Activated T-cell treated with anti-CD3 and anti-CD28 coated beads, Interleukin-2, amount 50 U/mL, for 1 hour (primary cell): ENCODE measurements around the gene NT5M.
A peak's percentile ranks its signal among the peaks of the same experiment; 100 is the strongest.

Experiments
- DNase-seq: peaks from one replicate; pipeline ENCODE4 v3.0.0-alpha.2; 2020

NT5M gene

GRCh38 chr17:17356149-17356930 is 53.2 kb downstream of the NT5M start:
- DNase-seq: peak; percentile 75

DNA sequence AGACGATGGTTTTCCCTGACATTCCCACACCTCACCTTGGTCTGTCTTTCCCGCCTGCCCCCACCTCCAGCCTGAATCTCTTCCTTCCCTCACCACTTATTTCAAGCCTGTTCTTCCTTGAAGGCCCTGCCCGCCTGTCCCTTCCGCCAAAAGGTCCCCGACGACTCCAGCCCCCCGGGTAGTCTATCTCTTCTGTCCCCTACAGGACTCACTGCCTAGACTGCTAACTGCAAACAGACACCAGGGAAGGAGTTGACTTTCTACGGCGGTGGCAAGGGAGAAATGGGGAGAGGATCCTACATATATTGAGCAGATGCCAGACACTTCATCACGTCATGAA is 53.7 kb downstream of the NT5M start:
- no peak for DNase-seq

DNA sequence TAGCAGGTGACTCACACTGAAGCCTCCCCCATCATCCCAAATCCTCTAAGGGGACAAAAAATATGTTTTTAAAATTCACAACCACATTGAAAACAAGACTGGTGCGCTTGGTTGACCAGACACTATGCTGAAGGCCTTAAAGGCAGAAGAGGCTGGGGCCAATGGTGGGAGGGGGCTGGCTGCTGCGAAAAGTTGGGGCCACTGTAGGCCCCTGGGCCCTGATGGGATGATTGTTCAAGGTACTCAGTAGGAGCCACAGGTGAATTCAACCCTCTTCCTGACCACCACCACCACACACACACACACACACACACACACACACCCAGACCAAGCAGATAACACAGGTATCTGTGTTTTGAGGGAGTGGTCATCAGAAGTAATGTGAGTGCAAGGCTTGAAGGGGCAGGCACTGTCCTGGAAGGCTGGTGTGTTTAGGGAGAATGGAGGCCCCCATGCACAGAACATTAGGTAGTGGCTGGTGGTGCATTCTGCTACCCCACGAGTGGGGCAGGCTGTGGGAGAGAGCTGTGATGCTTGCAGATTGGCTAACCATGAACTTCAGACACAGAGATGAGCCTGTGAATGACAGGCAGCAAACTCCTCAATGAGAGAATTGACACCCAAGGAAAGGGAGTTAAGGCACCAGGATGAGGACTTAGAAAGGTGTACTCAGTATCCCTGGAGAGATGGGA is 55.0 kb downstream of the NT5M start:
- no peak for DNase-seq

DNA sequence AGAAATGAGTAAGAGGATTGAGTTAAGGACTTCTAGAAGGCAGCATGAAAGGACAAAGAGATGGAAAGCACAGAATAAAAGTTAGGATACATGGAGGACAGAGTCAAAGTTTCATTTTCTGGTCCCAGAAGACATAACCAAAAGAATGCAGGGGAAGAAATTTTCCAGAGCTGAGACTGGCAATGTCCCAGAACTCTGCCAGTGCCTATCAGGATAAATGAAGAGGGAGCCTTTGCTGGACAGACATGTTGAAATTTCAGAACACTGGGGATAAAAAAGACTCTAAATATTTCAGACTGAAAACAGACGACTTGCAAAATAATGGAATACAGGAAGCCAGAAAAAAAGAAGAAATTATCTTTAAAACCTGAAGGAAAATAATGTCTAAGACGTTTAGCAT is 55.7 kb downstream of the NT5M start:
- no peak for DNase-seq

GRCh38 chr17:17359271-17359670 is 56.1 kb downstream of the NT5M start:
- no peak for DNase-seq

DNA sequence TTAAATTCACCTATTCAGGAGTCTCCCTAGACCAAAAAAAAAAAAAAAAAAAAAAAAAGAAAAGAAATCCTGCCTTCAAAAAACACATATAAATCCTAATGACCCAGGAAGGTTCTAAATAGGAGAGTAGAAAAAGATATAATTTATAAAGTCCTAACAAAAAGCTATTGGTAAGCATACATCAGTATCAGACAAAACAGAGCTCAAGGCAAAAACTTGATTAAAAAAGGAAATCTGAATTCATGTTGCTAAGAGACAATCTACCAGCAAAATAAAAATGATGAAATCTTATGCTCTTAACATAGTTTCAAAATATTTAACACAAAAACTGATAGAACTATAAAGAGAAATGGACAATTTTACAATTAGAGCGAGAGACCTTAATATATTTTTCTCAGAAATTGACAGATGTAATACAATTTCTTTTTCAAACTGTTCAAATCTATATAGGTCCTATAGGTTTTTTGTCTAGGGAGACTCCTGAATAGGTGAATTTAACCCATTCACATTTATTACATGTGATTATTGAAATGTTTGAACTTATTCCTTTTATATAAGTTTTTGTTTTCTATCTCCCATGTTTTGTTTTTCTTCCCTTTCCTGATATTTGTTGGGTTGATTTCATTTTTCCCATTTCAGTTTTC is 57.0 kb downstream of the NT5M start:
- DNase-seq: no peak

- no peak for DNase-seq
Measured at GRCh38 chr17:17361543-17361866, 58.3 kb downstream of the NT5M start.

GRCh38 chr17:17361867-17362539 is 58.8 kb downstream of the NT5M start:
- no peak for DNase-seq

DNA sequence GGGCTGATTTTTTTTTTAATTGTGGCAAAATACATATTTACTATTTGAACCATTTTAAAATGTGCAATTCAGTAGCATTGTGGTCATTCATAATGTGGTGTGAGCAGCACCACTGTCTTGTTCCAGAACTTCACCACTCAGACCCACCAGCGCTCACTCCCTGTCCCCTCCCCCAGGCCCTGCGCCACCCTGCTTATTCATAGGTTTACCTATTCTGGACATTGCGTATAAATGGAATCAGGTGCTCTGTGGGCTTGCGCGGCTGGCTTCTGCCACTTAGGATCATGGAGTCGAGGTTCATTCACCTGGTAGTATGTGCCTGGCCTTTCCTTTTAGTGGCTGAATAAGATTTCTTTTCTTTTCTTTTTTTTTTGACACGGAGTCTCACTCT is 59.4 kb downstream of the NT5M start:
- DNase-seq: no peak

DNA sequence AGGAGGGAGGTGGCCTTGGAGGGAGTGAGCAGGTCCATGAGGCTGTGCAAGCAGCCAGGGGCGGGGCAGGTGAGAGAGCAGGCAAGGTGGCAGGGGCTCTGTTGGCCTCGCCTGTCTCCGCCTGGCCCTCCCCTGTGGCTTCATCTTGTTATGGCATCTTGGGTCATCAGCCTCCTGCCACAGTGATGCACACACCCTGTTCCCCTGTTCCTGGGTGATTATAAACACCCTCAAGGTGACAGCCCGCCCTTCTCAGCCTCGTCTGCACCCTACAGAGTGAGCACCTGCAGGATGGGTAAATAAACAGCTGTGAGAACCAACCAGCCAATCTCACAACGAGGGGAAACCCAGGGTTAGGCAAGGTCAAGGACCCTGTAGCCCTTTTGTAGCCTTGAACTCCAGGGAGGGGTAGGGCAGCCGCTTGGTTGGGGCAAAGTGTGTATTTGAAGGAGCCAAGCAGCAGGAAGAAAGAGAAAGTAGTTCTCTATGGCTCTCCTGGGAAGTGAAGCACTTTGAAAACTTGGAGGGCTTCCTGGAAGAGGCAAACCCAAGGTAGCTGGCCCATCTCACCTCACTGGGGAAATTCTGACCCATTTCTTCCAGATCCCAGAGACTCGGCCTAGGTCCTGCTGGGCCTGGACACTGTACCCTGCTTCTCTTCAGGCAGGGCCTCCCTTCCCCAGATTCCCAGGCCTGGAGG is 60.6 kb downstream of the NT5M start:
- DNase-seq: no peak

DNA sequence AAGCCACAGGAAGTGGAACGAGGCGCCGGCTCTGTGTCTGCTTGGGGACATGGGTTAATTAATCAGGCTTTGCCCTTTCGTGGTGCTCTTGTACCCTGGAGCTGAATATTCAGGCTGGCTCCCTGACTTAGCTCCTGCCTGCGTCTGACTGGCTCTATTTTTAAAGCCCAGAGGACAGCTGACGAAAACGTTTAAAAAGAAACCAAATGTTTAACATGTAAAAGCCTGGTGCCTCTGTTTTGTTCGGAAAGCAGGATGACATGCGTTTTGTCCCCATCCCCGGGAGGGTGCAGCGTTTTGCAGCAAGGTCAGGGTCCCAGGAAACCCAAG is 61.1 kb downstream of the NT5M start:
- no peak for DNase-seq

DNA sequence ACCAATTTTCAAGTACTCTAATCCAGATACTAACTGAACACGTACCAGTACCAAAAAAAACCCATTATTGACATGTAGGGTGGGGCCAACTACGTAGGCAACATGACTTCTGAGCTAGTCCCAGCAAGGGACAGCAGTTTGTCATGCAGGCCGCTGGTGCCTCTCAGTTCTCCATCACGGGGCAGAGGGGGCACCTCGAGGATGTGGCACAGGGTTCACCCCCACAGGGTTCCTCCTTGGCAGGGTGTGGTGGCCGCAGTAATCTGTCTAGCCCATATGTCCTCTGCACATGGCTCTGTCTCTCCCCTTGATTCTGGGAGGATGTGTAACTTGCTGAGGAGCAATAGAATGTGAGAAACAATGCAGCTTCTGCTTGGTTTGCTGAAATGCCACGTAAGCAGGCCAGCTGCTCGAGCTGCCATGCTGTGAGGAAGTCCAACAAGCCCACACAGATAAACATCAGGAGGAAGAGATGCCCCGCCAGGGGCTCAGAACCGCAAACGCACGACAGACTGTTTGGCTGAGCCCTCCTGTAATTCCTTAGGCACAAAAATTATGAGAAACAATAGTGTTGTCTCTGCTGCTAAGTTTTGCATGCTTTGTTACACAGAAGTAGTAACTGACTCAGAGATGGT is 62.4 kb downstream of the NT5M start:
- DNase-seq: no peak

DNA sequence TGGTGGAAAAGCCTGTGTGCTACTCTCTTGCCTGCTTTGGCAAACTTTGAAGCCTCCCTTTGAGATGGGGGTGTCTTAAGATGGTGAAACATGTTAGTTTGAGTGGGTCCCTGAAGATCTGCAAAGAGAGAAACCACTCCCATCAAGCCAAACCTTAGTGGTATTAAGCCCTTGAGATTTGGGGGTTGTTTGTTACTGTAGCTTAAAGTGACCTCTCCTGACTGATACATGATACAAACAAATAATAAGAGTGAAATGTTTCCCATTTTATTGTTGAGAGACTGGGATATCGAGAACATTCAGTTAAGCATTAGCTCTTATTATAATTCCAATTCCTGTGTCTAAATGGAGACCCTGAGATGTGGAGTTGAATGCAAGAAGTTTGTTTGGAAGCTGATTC is 63.1 kb downstream of the NT5M start:
- no peak for DNase-seq

DNA sequence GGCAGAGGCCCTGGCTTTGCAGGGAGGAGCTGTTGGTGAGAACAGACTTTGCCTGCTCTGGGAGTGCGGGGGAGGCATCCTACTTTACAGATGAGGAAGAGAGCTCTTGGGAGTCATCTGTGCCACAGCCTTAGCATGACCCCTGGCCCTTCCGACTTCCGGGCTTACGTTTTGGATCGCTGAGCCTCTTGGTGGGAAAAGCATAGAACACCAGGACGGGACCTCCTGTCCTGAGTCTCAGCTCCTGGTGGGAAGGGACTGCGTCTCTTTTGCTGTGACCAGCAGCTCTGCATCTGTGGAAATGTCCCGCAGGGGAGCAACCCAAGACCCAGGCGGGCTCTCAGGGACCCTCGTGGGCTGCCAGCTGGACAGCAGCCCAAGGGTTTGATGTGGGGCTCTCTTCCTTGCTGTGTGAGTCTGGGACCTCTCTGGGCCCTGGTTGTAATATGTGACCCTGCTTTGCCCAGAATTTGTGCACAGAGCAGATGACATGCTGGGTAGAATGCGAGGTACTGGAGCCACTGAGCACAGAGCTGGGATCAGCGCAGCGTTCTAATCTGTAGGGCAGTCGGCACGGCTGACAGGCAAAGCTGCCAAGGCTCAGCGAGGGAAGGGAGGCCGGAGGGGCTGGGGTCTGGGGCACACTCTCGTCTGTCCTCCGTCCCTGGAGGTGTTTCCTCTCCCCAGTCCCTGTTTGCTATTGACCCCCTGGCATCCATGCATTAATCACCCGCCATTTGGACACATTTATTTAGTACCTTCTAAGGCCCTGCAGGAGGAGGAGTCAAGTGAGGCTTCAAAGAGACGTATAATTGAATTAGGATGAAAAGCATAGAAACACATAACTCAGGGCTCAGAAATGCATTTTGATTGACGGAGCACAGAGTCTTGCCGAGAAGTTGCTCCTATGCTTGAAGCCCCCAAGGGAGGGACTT is 64.0 kb downstream of the NT5M start:
- no peak for DNase-seq

DNA sequence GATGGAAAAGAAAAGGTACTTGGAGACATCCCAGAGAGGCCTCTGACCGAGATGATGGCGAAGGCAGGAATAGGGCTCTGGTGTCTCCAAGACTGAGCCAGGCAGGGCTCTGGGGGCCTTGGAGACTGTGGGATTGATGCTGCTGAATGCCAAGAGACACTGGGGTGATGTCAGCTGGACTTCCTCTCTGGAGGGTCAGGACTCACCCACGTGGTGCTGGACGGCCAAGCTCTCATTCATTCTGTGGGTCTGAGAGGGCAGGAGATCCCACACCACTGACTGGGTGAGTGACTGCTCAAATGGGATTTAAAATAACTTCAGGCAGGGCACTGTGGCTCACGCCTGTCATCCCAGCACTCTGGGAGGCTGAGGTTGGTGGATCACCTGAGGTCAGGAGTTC is 64.8 kb downstream of the NT5M start:
- no peak for DNase-seq

DNA sequence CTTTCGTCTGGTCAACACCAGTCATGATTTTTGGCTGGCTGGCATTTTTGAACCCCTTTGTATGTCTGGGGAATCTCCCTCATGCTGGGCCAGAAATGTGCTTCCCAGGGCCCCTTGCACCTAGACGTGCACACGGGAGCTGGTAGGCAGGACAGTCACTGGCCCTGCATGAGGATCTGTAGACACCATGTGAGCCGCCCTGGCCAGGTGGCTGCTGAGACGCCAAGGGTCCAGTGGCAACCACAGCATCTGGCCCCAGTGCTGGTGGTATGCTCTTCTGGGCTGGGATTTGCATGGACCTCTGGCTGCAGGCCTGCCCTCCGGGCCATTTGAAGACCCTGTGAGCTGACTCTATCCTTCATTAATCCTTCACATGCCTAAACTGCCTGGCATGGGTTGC is 67.5 kb downstream of the NT5M start:
- DNase-seq: no peak

DNA sequence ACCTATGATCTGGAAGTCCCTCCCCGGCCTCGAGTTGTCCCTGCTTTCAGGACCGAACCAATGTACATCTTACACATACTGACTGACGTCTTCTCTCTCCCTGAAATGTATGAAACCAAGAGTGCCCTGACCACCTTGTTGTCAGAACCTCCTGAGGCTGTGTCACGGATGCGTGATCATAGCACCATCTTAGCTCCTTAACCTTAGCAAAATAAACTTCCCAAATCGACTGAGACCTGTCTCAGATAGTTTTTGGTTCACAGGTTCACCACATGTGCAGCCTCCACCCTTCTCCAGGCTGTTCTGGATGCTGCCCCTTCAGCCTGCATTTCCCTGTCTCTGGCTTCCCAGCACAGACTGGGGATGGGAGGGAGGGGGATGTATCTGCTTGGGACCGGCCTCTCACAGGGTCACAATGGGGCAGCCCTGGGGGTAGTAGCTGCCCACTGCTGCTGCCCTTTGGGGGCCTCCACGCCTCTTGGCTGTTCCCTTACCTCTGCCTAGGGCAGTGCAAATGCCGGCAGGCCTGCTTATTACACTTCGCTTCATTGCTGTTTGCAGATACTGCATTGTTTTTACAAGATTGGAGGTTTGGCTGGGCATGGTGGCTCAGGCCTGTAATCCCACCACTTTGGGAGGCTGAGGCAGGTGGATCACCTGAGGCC is 69.8 kb downstream of the NT5M start:
- DNase-seq: no peak

- DNase-seq: no peak
Measured at GRCh38 chr17:17375841-17376240, 72.7 kb downstream of the NT5M start.

GRCh38 chr17:17376362-17376761 is 73.2 kb downstream of the NT5M start:
- DNase-seq: no peak

DNA sequence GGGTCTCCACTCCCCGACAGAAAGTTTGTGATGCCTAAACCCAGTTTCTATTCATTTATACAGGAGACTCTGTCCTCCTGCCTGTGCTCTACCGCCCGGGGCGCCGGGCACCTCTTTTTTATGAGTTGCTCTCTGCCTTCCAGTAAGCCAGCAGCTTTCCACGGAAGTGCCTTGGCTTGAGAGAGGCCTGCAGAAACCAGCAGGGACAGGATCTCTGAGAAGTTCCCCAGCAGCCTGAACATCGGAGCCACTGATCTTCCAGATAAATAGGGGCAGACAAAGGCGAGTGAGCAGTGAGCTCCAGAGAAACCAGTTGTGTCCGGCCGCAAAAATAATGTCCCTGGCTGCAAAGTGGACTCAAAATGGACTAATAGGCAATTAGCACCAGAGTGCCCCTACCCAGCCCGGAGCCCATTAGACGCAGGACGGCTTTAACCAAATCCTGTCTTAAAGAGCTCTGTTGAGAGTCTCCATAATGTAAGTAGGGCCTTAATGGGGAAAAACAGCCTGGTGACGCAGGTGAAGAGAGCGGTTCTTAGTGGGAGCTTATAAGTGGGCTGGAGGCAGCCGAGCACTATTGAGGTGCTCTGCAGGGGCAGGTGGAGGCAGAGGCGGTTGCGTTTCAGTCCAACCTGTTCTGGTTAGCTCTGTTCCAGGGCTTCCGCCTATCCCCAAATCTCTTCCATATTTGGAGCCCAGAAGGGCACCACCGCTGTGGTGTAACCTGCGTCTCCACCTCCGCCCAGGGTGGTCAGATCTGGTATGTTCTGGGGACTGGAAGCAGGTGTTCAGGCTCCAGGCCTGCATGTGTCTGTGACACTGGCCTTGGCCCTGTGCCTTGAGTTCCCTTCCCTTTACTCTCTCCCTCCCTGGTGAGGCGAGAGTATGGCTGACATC is 74.1 kb downstream of the NT5M start:
- no peak for DNase-seq
